HG02852 (cell line): ENCODE measurements around the gene FEM1A.
"Not testable (repeated sequence)": the region's sequence is repeated elsewhere in the genome, so short reads cannot be mapped to it uniquely, and the experiment has no call there.

Source experiments
- ATAC-seq: cut with Tn5 transposase; IDR thresholded peaks from one replicate; pipeline ENCODE4 v1.9.1; 2021; ENCODE audit warnings: mild to moderate bottlenecking, moderate library complexity; ENCODE audit not compliant: unreplicated experiment

The FEM1A gene

GRCh38 chr19:4773047-4773640 lies 18.4 kb upstream of the FEM1A start:
- no peak for ATAC-seq

DNA sequence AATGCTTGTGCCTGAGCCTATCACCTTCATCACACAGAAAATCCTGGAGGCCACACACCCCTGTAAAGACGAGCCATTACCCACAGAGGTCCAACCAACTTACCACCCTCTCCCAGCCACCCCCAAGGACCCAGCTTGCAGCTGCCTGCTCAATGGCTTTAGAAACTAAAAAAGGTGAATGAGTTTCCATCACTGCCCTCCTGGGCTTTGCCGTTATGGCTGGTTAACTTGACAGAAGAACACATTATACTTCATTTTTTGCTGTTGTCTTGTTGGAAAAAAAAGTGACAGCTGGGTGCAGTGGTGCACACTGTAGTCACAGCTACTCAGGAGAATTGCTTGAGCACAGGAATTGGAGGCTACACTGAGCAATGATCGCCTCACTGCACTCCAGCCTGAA lies 17.4 kb upstream of the FEM1A start:
- no peak for ATAC-seq

- ATAC-seq: no peak
These were observed 15.8 kb upstream of the FEM1A start for GRCh38 chr19:4775627-4776152.

DNA sequence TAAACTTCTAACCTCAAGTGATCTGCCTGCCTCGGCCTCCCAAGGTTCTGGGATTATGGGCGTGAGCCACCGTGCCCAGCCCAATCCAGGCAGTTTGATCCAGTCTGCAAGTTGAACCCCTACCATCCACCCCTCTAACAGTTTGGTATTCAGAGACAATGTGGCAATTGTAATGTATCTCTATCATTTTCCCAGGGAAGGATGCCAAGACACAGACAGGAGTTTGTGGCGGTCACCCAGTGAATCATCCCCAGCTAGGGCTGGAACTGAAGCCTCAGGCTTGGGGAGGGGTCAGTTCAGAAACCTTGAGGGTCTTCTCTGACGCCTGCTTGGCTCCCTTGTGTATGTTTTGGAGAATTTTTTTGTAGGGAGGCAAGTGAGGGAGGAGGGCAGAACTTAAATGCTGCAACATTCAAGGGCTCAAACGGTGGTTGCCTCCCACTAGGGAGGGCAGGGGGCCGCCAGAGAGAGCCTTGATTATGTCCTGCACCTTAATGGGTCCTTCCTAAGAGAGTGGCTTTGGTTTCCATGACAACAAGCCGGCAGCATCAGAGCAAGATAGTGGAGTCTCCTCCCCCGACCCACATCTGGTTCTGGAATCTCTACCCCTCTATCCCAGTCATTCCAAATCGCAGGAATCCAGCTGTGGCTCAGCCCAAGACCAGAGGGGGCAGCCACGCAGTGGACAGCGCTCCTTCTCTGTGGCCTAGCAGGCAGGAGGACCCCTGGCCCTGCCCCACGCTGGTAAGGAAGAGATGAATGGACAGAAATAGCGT lies 14.9 kb upstream of the FEM1A start:
- ATAC-seq: no peak

- not testable (repeated sequence) for ATAC-seq
These were observed 13.4 kb upstream of the FEM1A start for GRCh38 chr19:4778124-4778523.

GRCh38 chr19:4780860-4781259 lies 10.7 kb upstream of the FEM1A start:
- ATAC-seq: no peak

- no peak for ATAC-seq
These were observed 9.7 kb upstream of the FEM1A start for GRCh38 chr19:4781801-4782200.

- not testable (repeated sequence) for ATAC-seq
These were observed 5.0 kb upstream of the FEM1A start for GRCh38 chr19:4786412-4787016.

- not testable (repeated sequence) for ATAC-seq
These were observed 708 bp downstream of the FEM1A start for GRCh38 chr19:4792019-4792865.

GRCh38 chr19:4792866-4793195 lies 1.3 kb downstream of the FEM1A start:
- not testable (repeated sequence) for ATAC-seq

DNA sequence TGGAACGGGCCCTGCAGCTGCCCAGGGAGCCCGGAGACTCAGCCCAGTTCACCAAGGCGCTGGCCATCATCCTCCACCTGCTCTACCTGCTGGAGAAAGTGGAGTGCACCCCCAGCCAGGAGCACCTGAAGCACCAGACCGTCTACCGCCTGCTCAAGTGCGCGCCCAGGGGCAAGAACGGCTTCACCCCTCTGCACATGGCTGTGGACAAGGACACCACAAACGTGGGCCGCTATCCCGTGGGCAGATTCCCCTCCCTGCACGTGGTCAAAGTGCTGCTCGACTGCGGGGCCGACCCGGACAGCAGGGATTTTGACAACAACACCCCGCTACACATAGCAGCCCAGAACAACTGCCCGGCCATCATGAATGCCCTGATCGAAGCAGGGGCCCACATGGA lies 1.7 kb downstream of the FEM1A start:
- ATAC-seq: not testable (repeated sequence)

DNA sequence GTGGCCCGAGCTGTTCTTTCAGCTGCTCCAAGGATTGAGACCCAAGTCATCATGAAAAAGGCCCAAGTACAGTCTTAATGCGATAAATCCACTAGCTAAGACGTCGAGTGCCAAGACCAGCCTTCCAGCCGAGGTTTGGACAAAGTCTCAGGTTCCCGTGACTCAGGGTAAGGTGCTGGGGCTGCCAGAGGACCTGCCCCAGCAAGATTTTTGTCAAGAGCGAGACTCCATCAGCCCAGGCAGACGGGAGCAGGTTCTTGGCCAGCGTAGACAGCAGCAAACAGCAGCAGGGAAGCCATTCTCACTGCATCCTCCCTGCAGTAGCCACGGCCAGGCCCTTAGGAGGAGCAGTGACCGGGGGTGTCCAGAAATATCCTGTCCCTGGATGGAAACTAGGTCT lies 3.4 kb downstream of the FEM1A start:
- no peak for ATAC-seq

GRCh38 chr19:4795400-4795799 lies 3.9 kb downstream of the FEM1A start:
- no peak for ATAC-seq

- no peak for ATAC-seq
These were observed 9.1 kb downstream of the FEM1A start for GRCh38 chr19:4800591-4801081.

DNA sequence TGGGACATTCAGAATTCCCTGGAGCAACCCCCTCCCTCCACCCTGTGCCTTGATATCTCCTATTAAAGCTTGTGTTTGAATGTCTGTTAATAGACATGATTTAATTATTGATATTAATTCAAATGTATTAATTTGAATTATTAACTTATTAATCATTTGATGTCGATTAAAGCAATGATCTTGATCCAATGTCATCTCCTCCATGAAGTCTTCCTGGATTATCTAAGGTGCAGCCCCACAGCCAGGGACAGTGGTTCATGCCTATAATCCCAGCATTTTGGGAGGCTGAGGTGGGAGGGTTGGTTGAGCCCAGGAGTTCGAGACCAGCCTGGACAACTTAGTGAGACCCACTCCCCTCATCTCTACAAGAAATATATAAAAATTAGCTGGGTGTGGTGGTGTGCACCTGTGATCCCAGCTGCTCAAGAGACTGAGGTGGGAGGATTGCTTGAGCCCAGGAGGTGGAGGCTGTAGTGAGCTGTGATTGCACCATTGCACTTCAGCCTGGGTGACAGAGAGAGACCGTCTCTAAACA lies 9.6 kb downstream of the FEM1A start:
- no peak for ATAC-seq

DNA sequence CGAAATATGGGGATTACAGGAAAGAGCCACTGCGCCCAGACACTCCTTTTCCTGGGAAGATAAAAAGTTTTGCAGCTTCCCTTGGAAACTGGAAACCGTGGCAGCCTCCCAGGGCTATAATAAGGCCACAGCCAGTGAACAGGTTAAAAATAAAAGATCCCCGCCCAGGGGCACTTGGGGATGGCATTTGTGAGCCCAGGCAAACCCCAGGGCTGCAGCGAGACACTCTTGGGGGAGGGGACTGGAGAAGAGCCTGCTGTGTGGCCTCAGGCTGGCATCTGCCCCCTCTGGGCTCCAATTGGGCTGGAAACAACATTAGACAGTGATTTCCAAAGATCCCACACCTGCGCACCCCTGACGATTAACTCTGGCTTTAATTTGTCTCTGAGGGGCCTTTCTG lies 11.2 kb downstream of the FEM1A start:
- ATAC-seq: no peak

DNA sequence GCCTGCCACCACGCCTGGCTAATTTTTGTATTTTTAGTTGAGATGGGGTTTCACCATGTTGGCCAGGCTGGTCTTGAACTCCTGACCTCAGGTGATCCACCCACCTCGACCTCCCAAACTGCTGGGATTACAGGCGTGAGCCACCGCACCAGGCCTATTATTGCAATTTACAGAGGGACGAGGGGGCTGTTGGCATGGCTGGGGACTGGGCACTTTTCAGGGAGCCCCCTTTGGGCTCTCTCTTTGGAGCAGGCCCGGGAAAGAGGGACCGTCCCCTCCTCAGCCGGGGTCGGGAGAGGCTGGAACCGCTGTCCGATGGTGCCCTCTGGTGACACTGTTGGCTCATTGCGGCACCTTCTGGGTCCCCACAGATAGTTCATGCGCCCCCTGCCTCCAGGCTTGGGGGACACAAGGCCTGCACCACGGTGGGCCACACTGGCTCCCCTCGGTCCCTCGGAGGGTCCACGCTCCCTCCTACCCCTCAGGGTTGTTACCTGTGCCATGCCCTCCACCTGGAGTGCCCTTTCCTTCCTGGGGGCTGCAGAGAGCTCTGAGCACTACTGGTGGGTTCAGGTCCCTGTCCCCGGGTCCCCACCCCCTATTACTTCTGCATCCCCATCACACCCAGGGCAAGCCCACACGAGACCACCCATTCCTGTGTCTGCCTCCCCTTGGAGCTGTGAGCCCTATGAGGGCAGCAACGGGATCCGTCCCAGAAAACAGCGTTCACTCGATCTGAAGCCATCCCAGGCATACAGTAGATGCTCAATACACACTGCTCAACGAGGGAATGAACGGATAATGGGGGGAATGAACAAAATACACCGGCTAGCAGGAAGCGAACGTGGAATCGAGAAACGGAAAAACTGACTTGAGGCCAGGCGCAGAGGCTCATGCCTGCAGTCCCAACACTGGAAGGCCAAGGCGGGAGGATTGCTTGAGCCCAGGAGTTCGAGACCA lies 12.5 kb downstream of the FEM1A start:
- no peak for ATAC-seq

GRCh38 chr19:4805140-4805539 lies 13.6 kb downstream of the FEM1A start:
- ATAC-seq: not testable (repeated sequence)

DNA sequence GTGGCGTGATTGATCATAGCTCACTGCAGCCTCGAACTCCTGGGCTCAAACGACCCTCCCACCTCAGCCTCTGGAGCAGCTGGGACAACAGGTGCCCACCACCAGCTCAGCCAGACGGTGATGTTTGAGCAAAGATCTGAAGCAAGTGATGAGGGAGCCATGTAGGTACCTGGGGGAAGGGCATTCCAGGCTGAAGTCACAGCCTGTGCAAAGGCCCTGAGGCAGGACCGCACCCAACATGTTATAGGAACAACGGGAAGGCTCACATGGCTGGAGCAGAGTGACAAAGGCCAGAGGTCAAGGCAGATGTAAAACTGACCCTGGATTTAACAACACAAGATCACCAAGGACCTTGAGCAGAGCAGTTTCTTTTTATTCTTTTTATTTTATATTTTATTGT lies 14.8 kb downstream of the FEM1A start:
- ATAC-seq: no peak

DNA sequence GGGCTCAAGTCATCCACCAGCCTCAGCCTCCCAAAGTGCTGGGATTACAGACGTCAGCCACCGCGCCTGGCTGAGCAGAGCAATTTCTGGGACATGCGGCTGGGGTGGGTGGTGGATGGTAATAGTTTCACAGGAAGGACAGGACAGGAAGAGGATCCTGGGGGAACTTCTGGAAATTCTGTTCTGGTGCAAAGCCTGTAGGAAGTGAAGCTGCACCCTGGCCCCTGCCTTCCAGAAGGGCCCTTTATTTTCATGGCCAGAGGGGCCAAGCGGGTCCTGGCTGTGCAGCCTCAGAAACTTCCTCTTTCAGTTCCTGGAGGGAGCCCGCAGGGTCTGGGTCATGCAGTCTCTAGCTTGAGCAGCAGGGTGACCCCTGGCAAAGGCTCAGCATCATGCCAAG lies 15.7 kb downstream of the FEM1A start:
- no peak for ATAC-seq
